ENCODE data around the gene IGFBP5. TPM values are rescaled to one million over a fixed set of nuclear protein-coding genes. Genes with fewer than 3 reads are reported as not detected.

Gene IGFBP5
- total and polyA plus RNA-seq, 9 donors: 718 to 3,214 (median 2,226) TPM

GRCh38 chr2:216730871-216731270 lies 35.5 kb upstream of the IGFBP5 start:
- TF ChIP-seq EP300 (IDR thresholded peaks at IDR 0.05) (no peak), POLR2A (IDR thresholded peaks at IDR 0.05) (no peak)
- TF ChIP-seq, protein P1, sequence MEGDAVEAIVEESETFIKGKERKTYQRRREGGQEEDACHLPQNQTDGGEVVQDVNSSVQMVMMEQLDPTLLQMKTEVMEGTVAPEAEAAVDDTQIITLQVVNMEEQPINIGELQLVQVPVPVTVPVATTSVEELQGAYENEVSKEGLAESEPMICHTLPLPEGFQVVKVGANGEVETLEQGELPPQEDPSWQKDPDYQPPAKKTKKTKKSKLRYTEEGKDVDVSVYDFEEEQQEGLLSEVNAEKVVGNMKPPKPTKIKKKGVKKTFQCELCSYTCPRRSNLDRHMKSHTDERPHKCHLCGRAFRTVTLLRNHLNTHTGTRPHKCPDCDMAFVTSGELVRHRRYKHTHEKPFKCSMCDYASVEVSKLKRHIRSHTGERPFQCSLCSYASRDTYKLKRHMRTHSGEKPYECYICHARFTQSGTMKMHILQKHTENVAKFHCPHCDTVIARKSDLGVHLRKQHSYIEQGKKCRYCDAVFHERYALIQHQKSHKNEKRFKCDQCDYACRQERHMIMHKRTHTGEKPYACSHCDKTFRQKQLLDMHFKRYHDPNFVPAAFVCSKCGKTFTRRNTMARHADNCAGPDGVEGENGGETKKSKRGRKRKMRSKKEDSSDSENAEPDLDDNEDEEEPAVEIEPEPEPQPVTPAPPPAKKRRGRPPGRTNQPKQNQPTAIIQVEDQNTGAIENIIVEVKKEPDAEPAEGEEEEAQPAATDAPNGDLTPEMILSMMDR (IDR thresholded peaks at IDR 0.05): no peak
- intact Hi-C loops (cut with DNase I): loop anchor here in 1 of 4 donors (10.0 kb wide), 1 partner anchor 54 kb away; no protein-coding TSS in a partner anchor
- no peak for DNase-seq

GRCh38 chr2:216727346-216728122 lies 32.2 kb upstream of the IGFBP5 start:
- WGBS, 3 donors: 87 to 93% (median 88%) methylated on average over 8 of the region's 8 CpGs
- intact Hi-C loops (cut with DNase I): no loop called here
- no peak for DNase-seq
- H3K36me3 ChIP-seq: no peaks in the 10 kb centered on the region
- H3K27ac ChIP-seq: no peak overlapping the region
- no peaks in the 10 kb centered on the region for H3K27me3 ChIP-seq
- no peak overlapping the region for H3K4me3 ChIP-seq
- no peaks in the 10 kb centered on the region for H3K9me3 ChIP-seq
- TF ChIP-seq POLR2A (IDR thresholded peaks at IDR 0.05) (no peak), EP300 (IDR thresholded peaks at IDR 0.05) (no peak)
- TF ChIP-seq, protein P1 (IDR thresholded peaks at IDR 0.05): no peak
- peaks cover 2% of the 10 kb centered on the region for H3K4me1 ChIP-seq (ENCODE audit: insufficient read depth)

More at GRCh38 chr2:216730871-216731270, 35.5 kb upstream of the IGFBP5 start:
- H3K27me3 ChIP-seq: no peaks in the 10 kb centered on the region
- 79 to 85% (median 85%) methylated on average over 5 of the region's 5 CpGs for WGBS, 3 donors
- H3K4me1 ChIP-seq (ENCODE audit: insufficient read depth): peaks cover 9% of the 10 kb centered on the region
- no peaks in the 10 kb centered on the region for H3K36me3 ChIP-seq
- no peaks in the 10 kb centered on the region for H3K9me3 ChIP-seq
- no peak overlapping the region for H3K4me3 ChIP-seq
- no peak overlapping the region for H3K27ac ChIP-seq

- H3K4me1 ChIP-seq (ENCODE audit: insufficient read depth): no peaks in the 10 kb centered on the region
- no peak for DNase-seq
- intact Hi-C loops (cut with DNase I): no loop called here
- no peak overlapping the region for H3K4me3 ChIP-seq
- no peak for TF ChIP-seq EP300 (IDR thresholded peaks at IDR 0.05)
- no peak for TF ChIP-seq POLR2A (IDR thresholded peaks at IDR 0.05)
- TF ChIP-seq, protein P1 (IDR thresholded peaks at IDR 0.05): no peak
- H3K9me3 ChIP-seq: no peaks in the 10 kb centered on the region
- H3K36me3 ChIP-seq: no peaks in the 10 kb centered on the region
- 91 to 95% (median 93%) methylated on average over 5 of the region's 5 CpGs for WGBS, 3 donors
- H3K27ac ChIP-seq: no peak overlapping the region
- H3K27me3 ChIP-seq: no peaks in the 10 kb centered on the region
Observed at GRCh38 chr2:216724190-216724589, 28.8 kb upstream of the IGFBP5 start.

DNA sequence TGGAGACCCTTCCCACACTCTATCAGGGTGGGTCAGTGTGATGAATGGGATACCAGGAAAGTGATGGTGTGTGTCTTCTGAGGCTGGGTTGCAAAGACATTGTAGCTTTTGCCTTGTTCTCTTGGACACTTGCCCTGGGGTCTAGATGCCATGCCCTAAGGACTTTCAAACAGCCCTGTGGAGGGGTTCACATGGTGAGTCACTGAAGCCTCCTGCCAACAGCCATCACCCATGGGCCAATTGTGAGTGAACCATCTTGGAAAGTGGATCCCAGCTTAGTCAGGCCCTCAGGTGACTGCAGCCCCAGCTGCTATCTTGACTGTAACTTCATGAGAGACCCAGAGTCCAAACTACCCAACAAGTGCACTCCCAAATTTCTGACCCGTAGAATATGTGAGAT lies 25.8 kb upstream of the IGFBP5 start:
- Histone ChIP-seq H3K27ac (no peak overlapping the region), H3K36me3 (no peaks in the 10 kb centered on the region), H3K4me1 (ENCODE audit: insufficient read depth) (no peaks in the 10 kb centered on the region), H3K9me3 (no peaks in the 10 kb centered on the region), H3K4me3 (no peak overlapping the region), H3K27me3 (no peaks in the 10 kb centered on the region)
- intact Hi-C loops (cut with DNase I): no loop called here
- no peak for DNase-seq
- no peak for TF ChIP-seq EP300 (IDR thresholded peaks at IDR 0.05)
- TF ChIP-seq POLR2A (IDR thresholded peaks at IDR 0.05): no peak
- TF ChIP-seq, protein P1 (IDR thresholded peaks at IDR 0.05): no peak
- 83 to 97% (median 86%) methylated on average over 1 of the region's 1 CpG for WGBS, 3 donors
